H1 (cell line): ENCODE data around the gene TMEM135. TPM values are rescaled to one million over a fixed set of nuclear protein-coding genes. Genes with fewer than 3 reads are reported as not detected.

Source experiments
- CTCF ChIA-PET: fragments of 300-600 bp; sonication (Branson Sonifier 250); formaldehyde crosslinking; loops from one replicate; lab custom pipeline; 2021; ENCODE audit not compliant: partially characterized antibody; lab: Charles Lee
- POLR2A ChIA-PET: fragments of 300-600 bp; sonication (Branson Sonifier 250); formaldehyde crosslinking; loops from one replicate; lab custom pipeline; 2021; ENCODE audit warnings: inconsistent platforms; ENCODE audit not compliant: partially characterized antibody; lab: Charles Lee
- DNase-seq, 2 experiments: peaks; one replicate each; pipeline versions ENCODE4 v3.0.0 to v3.0.0-alpha.2; 2010 to 2022; ENCODE audit warnings: low spot score in 2 of 2, low read depth in 1 of 2, mixed read lengths in 1 of 2
- FAIRE-seq: peaks from 2 replicates; lab custom pipeline; 2011; peaks lifted over from hg19 to GRCh38; lab: Jason Lieb, UNC
- H2AFZ ChIP-seq: 2 replicates; pipeline ENCODE4 v1.8.1; 2012; ENCODE audit warnings: low read length, inconsistent platforms
- H2AK5ac ChIP-seq: 2 replicates; pipeline ENCODE4 v1.6.1; 2013; ENCODE audit warnings: low read depth, low read length
- H2BK120ac ChIP-seq: replicated peaks from 2 replicates; pipeline ENCODE3; 2013; ENCODE audit warnings: low read depth, low read length, inconsistent platforms
- H2BK12ac ChIP-seq: 2 replicates; pipeline ENCODE4 v1.6.1; 2013; ENCODE audit warnings: low read depth, low read length
- H2BK15ac ChIP-seq: 2 replicates; pipeline ENCODE4 v1.6.1; 2013; ENCODE audit warnings: low read length
- H2BK20ac ChIP-seq: 2 replicates; pipeline ENCODE4 v1.6.1; 2013; ENCODE audit warnings: low read length
- H2BK5ac ChIP-seq: 2 replicates; pipeline ENCODE4 v1.6.1; 2013; ENCODE audit warnings: low read depth, low read length
- H3K14ac ChIP-seq: 2 replicates; pipeline ENCODE4 v1.6.1; 2013; ENCODE audit warnings: inconsistent platforms; ENCODE audit not compliant: insufficient read length
- H3K18ac ChIP-seq: 2 replicates; pipeline ENCODE4 v1.6.1; 2013; ENCODE audit warnings: low read length; ENCODE audit errors: extremely low read depth
- H3K23ac ChIP-seq: 2 replicates; pipeline ENCODE4 v1.6.1; 2013; ENCODE audit warnings: inconsistent platforms; ENCODE audit not compliant: insufficient read length
- H3K23me2 ChIP-seq: 2 replicates; pipeline ENCODE4 v1.6.1; 2013; ENCODE audit warnings: low read depth, low read length
- H3K27ac ChIP-seq: 2 replicates; pipeline ENCODE4 v1.6.1; 2011; ENCODE audit warnings: low read depth, low read length, inconsistent platforms
- H3K27me3 ChIP-seq, 4 experiments: replicated peaks in 1 of 4; 1 replicate in 1 of 4; 2 replicates in 3 of 4; pipeline versions ENCODE4 v1.6.1 to v1.8.1; 2011 to 2013; ENCODE audit warnings: low read length in 3 of 4, mild to moderate bottlenecking in 3 of 4, inconsistent platforms in 2 of 4, mixed read lengths in 2 of 4, moderate library complexity in 1 of 4; ENCODE audit not compliant: control insufficient read depth in 3 of 4, insufficient read depth in 3 of 4; ENCODE audit errors: extremely low read depth in 1 of 4
- H3K36me3 ChIP-seq, 4 experiments: 2 replicates each; pipeline versions ENCODE4 v1.6.1 to v1.8.1; 2011 to 2013; ENCODE audit warnings: mild to moderate bottlenecking in 4 of 4, low read length in 3 of 4, moderate library complexity in 2 of 4, control low read depth in 1 of 4, inconsistent platforms in 1 of 4; ENCODE audit not compliant: insufficient read depth in 4 of 4, control insufficient read depth in 2 of 4
- H3K4ac ChIP-seq: replicated peaks from 2 replicates; pipeline ENCODE3; 2013; ENCODE audit warnings: low read length, low read depth, mixed read lengths, inconsistent platforms; ENCODE audit not compliant: insufficient read length
- H3K4me1 ChIP-seq, 4 experiments: replicated peaks in 1 of 4; 1 replicate in 1 of 4; 2 replicates in 3 of 4; pipeline versions ENCODE4 v1.6.1 to v1.8.1; 2011 to 2013; ENCODE audit warnings: low read length in 3 of 4, inconsistent platforms in 2 of 4, mixed read lengths in 1 of 4; ENCODE audit not compliant: insufficient read depth in 4 of 4, control insufficient read depth in 3 of 4
- H3K4me2 ChIP-seq, 2 experiments: 2 replicates each; pipeline versions ENCODE4 v1.6.1 to v1.8.1; 2011 to 2013; ENCODE audit warnings: low read depth in 2 of 2, low read length in 2 of 2, control low read depth in 1 of 2, inconsistent platforms in 1 of 2, mild to moderate bottlenecking in 1 of 2; ENCODE audit not compliant: insufficient read depth in 1 of 2
- H3K4me3 ChIP-seq, 4 experiments: fragments of 200-600, 300-600 bp in 1 of 4; sonication (generic), shearing (Covaris generic), sonication (Bioruptor Twin) in 1 of 4; 2 replicates each; pipeline versions ENCODE4 v1.5.1 to v1.8.1; 2011 to 2016; ENCODE audit warnings: low read length in 4 of 4, low read depth in 3 of 4, control low read depth in 2 of 4, inconsistent platforms in 2 of 4, mild to moderate bottlenecking in 2 of 4, mixed read lengths in 1 of 4, moderate library complexity in 1 of 4; ENCODE audit not compliant: insufficient read depth in 2 of 4; ENCODE audit errors: extremely low read depth in 1 of 4
- H3K56ac ChIP-seq: replicated peaks from 2 replicates; pipeline ENCODE3; 2013; ENCODE audit warnings: low read depth, mild to moderate bottlenecking, mixed read lengths, low read length, inconsistent platforms; ENCODE audit not compliant: insufficient read length
- H3K79me1 ChIP-seq: 2 replicates; pipeline ENCODE4 v1.6.1; 2013; ENCODE audit warnings: low read depth, low read length, control low read depth
- H3K79me2 ChIP-seq, 2 experiments: 2 replicates each; pipeline versions ENCODE4 v1.6.1 to v1.8.1; 2012 to 2013; ENCODE audit warnings: low read length in 2 of 2, mild to moderate bottlenecking in 2 of 2, inconsistent platforms in 1 of 2; ENCODE audit not compliant: insufficient read depth in 2 of 2, control insufficient read depth in 1 of 2
- H3K9ac ChIP-seq, 4 experiments: replicated peaks in 1 of 4; 1 replicate in 1 of 4; 2 replicates in 3 of 4; pipeline versions ENCODE4 v1.6.1 to v1.8.1; 2011 to 2013; ENCODE audit warnings: low read depth in 3 of 4, low read length in 3 of 4, control low read depth in 2 of 4, mild to moderate bottlenecking in 2 of 4, moderate library complexity in 2 of 4, inconsistent platforms in 1 of 4; ENCODE audit errors: extremely low read depth in 1 of 4
- H3K9me3 ChIP-seq, 2 experiments: 2 replicates each; pipeline versions ENCODE4 v1.6.1 to v1.8.1; 2012 to 2013; ENCODE audit warnings: mild to moderate bottlenecking in 2 of 2, moderate library complexity in 2 of 2, control low read depth in 1 of 2, inconsistent platforms in 1 of 2, low read depth in 1 of 2, low read length in 1 of 2, mixed read lengths in 1 of 2; ENCODE audit not compliant: insufficient read depth in 2 of 2
- H4K20me1 ChIP-seq, 2 experiments: replicated peaks in 1 of 2; 2 replicates each; pipeline versions ENCODE3 to v1.8.1; 2011 to 2013; ENCODE audit warnings: inconsistent platforms in 2 of 2, low read length in 2 of 2, mild to moderate bottlenecking in 1 of 2; ENCODE audit not compliant: insufficient read depth in 2 of 2, control insufficient read depth in 1 of 2
- H4K5ac ChIP-seq: 2 replicates; pipeline ENCODE4 v1.6.1; 2013; ENCODE audit warnings: low read length, low read depth, mixed read lengths, inconsistent platforms; ENCODE audit not compliant: insufficient read length
- H4K8ac ChIP-seq: 2 replicates; pipeline ENCODE4 v1.8.0; 2013; ENCODE audit warnings: mild to moderate bottlenecking, moderate library complexity, low read length, inconsistent platforms; ENCODE audit not compliant: insufficient read depth; ENCODE audit errors: extremely low read depth
- H4K91ac ChIP-seq: replicated peaks from 2 replicates; pipeline ENCODE3; 2013; ENCODE audit warnings: low read length, mixed read lengths, inconsistent platforms; ENCODE audit not compliant: insufficient read length
- BCL11A ChIP-seq, 2 experiments: IDR thresholded peaks; one replicate each; pipeline ENCODE4 v1.6.1; 2011; ENCODE audit warnings: low read depth in 2 of 2, low read length in 2 of 2, mild to moderate bottlenecking in 2 of 2
- CHD2 ChIP-seq: IDR thresholded peaks from 2 replicates; pipeline ENCODE4 v1.6.1; 2012; ENCODE audit warnings: low read length, improper control_type of control experiment
- CTBP2 ChIP-seq: IDR thresholded peaks from 2 replicates; pipeline ENCODE4 v1.7.0; 2011; ENCODE audit warnings: borderline replicate concordance, mild to moderate bottlenecking, moderate library complexity, mixed read lengths, low read length; ENCODE audit not compliant: insufficient read depth, insufficient read length
- GABPA ChIP-seq: IDR thresholded peaks from 2 replicates; pipeline ENCODE4 v1.6.1; 2011; ENCODE audit warnings: mild to moderate bottlenecking, low read length, moderate library complexity, borderline replicate concordance; ENCODE audit not compliant: insufficient read depth
- GTF2F1 ChIP-seq: IDR thresholded peaks from 2 replicates; pipeline ENCODE4 v1.6.1; 2012; ENCODE audit warnings: low read depth, low read length, improper control_type of control experiment, borderline replicate concordance
- JUND ChIP-seq: IDR thresholded peaks from 2 replicates; pipeline ENCODE4 v1.6.1; 2011; ENCODE audit warnings: mild to moderate bottlenecking, improper control_type of control experiment, low read length
- POU5F1 ChIP-seq: IDR thresholded peaks from 2 replicates; pipeline ENCODE4 v1.6.1; 2011; ENCODE audit warnings: low read depth, mild to moderate bottlenecking, low read length, moderate library complexity
- RBBP5 ChIP-seq: IDR thresholded peaks from 2 replicates; pipeline ENCODE4 v1.7.1; 2012; ENCODE audit warnings: low read depth, mild to moderate bottlenecking, inconsistent platforms, low read length, moderate library complexity, borderline replicate concordance
- RNF2 ChIP-seq: fragments of 200-900, 300-1000 bp; sonication (generic); IDR thresholded peaks from 2 replicates; pipeline ENCODE4 v1.7.1; 2016; ENCODE audit warnings: borderline replicate concordance, low read depth, mild to moderate bottlenecking, antibody characterized with exemption, low read length; ENCODE audit not compliant: poor library complexity, severe bottlenecking; ENCODE audit errors: missing control alignments
- SP4 ChIP-seq: IDR thresholded peaks from 2 replicates; pipeline ENCODE4 v1.6.1; 2012; ENCODE audit warnings: low read length, inconsistent platforms
- TAF1 ChIP-seq: IDR thresholded peaks from 2 replicates; pipeline ENCODE4 v1.6.1; 2011; ENCODE audit warnings: mild to moderate bottlenecking, low read depth, low read length
- TBP ChIP-seq: IDR thresholded peaks from 2 replicates; pipeline ENCODE4 v1.6.1; 2011; ENCODE audit warnings: low read depth, low read length, improper control_type of control experiment
- WGBS, 2 experiments: shearing (Covaris generic) in 1 of 2; methylation state at CpG; one replicate each; pipeline versions ENCODE4 v1.1.6 to v1.1.7; 2013 to 2015; ENCODE audit warnings: low lambda C conversion rate in 2 of 2, mixed read lengths in 2 of 2, inconsistent platforms in 1 of 2, low coverage in 1 of 2, missing lambda C conversion rate in 1 of 2; ENCODE audit not compliant: insufficient replicate concordance in 2 of 2, insufficient coverage in 1 of 2, insufficient read length in 1 of 2; ENCODE audit errors: extremely low coverage in 1 of 2, missing lambda C conversion rate in 1 of 2; 5-methylcytosine and 5-hydroxymethylcytosine counted together
- polyA plus RNA-seq, 7 experiments: library from polyadenylated mRNA; depleted of rRNA in 3 of 7; stranded (reverse) in 5 of 7; unstranded in 2 of 7; fragments of >200 nt in 5 of 7; fragments of 200-250 nt in 2 of 7; gene quantifications; 1 replicate in 5 of 7; 2 replicates in 1 of 7; 4 replicates in 1 of 7; pipeline versions ENCODE4 v1.2.1 to v1.2.3, GENCODE V29; 2011 to 2013; ENCODE audit warnings: missing spikeins in 2 of 7, mixed read lengths in 2 of 7
- total RNA-seq: library from RNA; stranded (reverse); fragmentation: NEBNext Ultra II Directional; extraction: Animal tissue kit (Norgen Biotek cat#: 25700); gene quantifications from 2 replicates; pipeline ENCODE4 v1.2.1, GENCODE V29; 2021

The TMEM135 gene
- total and polyA plus RNA-seq, 2 of the 8 experiments (the other 6 are each of a cell fraction or from before 2014, with no cell fraction given) = 9.3 to 31.3 TPM

DNA sequence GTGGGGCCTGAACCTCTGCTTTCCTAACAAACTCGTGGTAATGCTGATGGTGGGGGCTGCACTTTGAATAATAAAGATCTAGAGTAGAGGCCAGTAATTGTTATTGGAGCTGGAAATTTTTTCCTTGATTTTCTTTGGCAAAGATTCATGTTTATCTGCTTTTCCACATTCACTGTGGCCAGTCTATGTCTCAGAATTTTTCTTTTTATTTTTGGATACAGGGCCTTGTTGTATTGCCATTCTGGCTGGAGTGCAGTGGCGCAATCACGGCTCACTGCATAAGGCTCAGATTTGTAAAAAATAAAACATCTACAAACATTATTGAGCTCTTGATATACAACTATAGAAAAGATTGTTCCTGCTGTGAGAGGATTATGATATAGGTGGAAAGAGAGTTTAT is 1.6 kb downstream of the TMEM135 start:
- Histone ChIP-seq H3K14ac (no peak overlapping the region), H3K56ac (no peak overlapping the region), H3K4me1 (peaks cover 0 to 3% (median 3%) of the 10 kb centered on the region in 4 experiments; a peak in 4 of 7 replicates), H4K8ac (no peak overlapping the region), H4K91ac (no peak overlapping the region), H3K23ac (no peak overlapping the region), H2BK15ac (no peak overlapping the region), H4K5ac (no peak overlapping the region), H3K4me3 (peak overlapping the region in 2 of 4 experiments; percentile 4 to 97; a peak in 2 of 8 replicates), H3K9me3 (no peaks in the 10 kb centered on the region), H3K27ac (no peak overlapping the region), H3K23me2 (peaks cover 11% of the 10 kb centered on the region), H2AK5ac (no peak overlapping the region), H3K4ac (no peak overlapping the region), H2BK20ac (no peak overlapping the region), H3K79me1 (no peaks in the 10 kb centered on the region), H3K18ac (no peak overlapping the region), H3K36me3 (no peaks in the 10 kb centered on the region; a peak in 1 of 8 replicates), H3K9ac (no peak overlapping the region), H3K4me2 (peak overlapping the region in 1 of 2 experiments; percentile 79; a peak in 2 of 4 replicates), H2BK120ac (no peak overlapping the region), H3K27me3 (no peaks in the 10 kb centered on the region), H4K20me1 (no peaks in the 10 kb centered on the region), H3K79me2 (peaks cover 0 to 48% of the 10 kb centered on the region in 2 experiments; a peak in 3 of 4 replicates), H2BK12ac (no peak overlapping the region), H2BK5ac (no peak overlapping the region), H2AFZ (no peak overlapping the region)
- DNase-seq = no peak
- 56% methylated on average over 3 of the region's 3 CpGs; no CpG with 5 or more reads in 1 of the 2 experiments for WGBS, 2 experiments
- CTCF ChIA-PET = interaction anchor here (1.5 kb wide), 1 partner anchor 58 kb away, joined by 4 read pairs; no protein-coding TSS in a partner anchor
- POLR2A ChIA-PET = no interaction called here
- no peak for FAIRE-seq
- no peak for TF ChIP-seq RNF2
- TF ChIP-seq POU5F1 = no peak
- no peak for TF ChIP-seq TAF1
- no peak for TF ChIP-seq SP4
- no peak for TF ChIP-seq TBP
- no peak for TF ChIP-seq JUND
- TF ChIP-seq RBBP5 = no peak
- TF ChIP-seq CTBP2 = no peak
- TF ChIP-seq GTF2F1 = no peak
- TF ChIP-seq GABPA = no peak
- no peak for TF ChIP-seq CHD2
- no peak for TF ChIP-seq BCL11A (IDR thresholded peaks at IDR 0.05; ENCODE audit: low read depth in 2 of 2, low read length in 2 of 2)
